ENCODE measurements around the gene NCKAP5.

- TF ChIP-seq, protein P1, sequence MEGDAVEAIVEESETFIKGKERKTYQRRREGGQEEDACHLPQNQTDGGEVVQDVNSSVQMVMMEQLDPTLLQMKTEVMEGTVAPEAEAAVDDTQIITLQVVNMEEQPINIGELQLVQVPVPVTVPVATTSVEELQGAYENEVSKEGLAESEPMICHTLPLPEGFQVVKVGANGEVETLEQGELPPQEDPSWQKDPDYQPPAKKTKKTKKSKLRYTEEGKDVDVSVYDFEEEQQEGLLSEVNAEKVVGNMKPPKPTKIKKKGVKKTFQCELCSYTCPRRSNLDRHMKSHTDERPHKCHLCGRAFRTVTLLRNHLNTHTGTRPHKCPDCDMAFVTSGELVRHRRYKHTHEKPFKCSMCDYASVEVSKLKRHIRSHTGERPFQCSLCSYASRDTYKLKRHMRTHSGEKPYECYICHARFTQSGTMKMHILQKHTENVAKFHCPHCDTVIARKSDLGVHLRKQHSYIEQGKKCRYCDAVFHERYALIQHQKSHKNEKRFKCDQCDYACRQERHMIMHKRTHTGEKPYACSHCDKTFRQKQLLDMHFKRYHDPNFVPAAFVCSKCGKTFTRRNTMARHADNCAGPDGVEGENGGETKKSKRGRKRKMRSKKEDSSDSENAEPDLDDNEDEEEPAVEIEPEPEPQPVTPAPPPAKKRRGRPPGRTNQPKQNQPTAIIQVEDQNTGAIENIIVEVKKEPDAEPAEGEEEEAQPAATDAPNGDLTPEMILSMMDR (IDR thresholded peaks at IDR 0.05): no peak
- TF ChIP-seq POLR2A (IDR thresholded peaks at IDR 0.05): no peak
These were observed 143.4 kb downstream of the NCKAP5 start for GRCh38 chr2:133424876-133425275.
